ENCODE results near the gene PRPF18.

PRPF18 gene

DNA sequence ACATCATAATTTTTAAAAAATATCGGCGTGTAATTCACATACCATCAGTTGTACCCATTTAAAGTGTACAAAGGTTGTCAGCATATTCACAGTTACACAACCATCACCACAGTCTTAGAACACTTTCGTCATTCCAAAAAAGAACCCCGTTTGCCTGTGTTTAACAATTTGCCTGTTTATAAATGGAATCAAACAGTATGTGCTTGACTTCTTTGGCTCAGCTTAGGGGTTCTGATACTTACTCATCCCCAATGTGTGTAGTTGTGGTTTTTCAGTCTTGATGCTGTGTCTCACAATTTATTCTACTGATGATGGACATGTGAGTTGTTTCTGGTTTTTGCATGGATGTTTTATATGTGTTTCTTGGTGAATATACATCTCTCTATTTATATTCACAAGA is 50.0 kb downstream of the PRPF18 start:
- DNase-seq (ENCODE audit: low read depth), result no peak
- TF ChIP-seq, protein P1, sequence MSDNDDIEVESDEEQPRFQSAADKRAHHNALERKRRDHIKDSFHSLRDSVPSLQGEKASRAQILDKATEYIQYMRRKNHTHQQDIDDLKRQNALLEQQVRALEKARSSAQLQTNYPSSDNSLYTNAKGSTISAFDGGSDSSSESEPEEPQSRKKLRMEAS (IDR thresholded peaks at IDR 0.05; ENCODE audit: low read depth, low read length), result no peak
- TF ChIP-seq POLR2A (IDR thresholded peaks at IDR 0.05; ENCODE audit: extremely low read depth, insufficient read length) (no peak), MYC (IDR thresholded peaks at IDR 0.05; ENCODE audit: low read depth, low read length) (no peak)
- TF ChIP-seq, protein P2, sequence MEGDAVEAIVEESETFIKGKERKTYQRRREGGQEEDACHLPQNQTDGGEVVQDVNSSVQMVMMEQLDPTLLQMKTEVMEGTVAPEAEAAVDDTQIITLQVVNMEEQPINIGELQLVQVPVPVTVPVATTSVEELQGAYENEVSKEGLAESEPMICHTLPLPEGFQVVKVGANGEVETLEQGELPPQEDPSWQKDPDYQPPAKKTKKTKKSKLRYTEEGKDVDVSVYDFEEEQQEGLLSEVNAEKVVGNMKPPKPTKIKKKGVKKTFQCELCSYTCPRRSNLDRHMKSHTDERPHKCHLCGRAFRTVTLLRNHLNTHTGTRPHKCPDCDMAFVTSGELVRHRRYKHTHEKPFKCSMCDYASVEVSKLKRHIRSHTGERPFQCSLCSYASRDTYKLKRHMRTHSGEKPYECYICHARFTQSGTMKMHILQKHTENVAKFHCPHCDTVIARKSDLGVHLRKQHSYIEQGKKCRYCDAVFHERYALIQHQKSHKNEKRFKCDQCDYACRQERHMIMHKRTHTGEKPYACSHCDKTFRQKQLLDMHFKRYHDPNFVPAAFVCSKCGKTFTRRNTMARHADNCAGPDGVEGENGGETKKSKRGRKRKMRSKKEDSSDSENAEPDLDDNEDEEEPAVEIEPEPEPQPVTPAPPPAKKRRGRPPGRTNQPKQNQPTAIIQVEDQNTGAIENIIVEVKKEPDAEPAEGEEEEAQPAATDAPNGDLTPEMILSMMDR (IDR thresholded peaks at IDR 0.05; ENCODE audit: low read depth, low read length), result no peak
- H3K4me3 ChIP-seq (ENCODE audit: low read depth, low read length), result no peak overlapping the region

DNA sequence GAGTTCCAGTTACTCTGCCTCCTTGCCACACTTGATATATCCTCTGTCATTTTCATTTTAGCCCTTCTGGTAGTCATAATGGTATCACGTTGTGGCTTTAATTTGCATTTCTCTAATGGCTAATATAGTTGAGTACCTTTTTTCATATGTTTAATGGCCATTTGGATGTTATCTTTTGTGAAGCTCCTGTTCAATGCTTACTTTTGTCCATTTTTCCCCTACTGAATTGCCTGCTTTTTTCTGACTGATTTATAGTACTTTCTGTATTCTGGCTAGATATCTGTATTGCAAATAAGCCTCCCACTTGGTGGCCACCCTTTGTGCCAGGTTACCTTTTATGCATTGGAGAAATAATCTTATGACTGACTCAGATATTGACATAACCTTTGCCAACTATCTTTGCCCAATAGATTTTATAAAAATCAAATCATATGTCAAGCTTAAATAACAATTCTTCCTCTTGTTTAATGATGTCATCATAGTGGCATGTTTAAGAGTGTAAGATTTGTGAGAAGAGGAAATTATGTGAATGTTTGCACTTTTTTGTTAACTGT is 50.6 kb downstream of the PRPF18 start:
- TF ChIP-seq MYC (IDR thresholded peaks at IDR 0.05; ENCODE audit: low read depth, low read length) (no peak), POLR2A (IDR thresholded peaks at IDR 0.05; ENCODE audit: extremely low read depth, insufficient read length) (no peak)
- TF ChIP-seq, protein P2 (IDR thresholded peaks at IDR 0.05; ENCODE audit: low read depth, low read length), result no peak
- TF ChIP-seq, protein P1 (IDR thresholded peaks at IDR 0.05; ENCODE audit: low read depth, low read length), result no peak
- DNase-seq (ENCODE audit: low read depth), result no peak
- no peak overlapping the region for H3K4me3 ChIP-seq (ENCODE audit: low read depth, low read length)

DNA sequence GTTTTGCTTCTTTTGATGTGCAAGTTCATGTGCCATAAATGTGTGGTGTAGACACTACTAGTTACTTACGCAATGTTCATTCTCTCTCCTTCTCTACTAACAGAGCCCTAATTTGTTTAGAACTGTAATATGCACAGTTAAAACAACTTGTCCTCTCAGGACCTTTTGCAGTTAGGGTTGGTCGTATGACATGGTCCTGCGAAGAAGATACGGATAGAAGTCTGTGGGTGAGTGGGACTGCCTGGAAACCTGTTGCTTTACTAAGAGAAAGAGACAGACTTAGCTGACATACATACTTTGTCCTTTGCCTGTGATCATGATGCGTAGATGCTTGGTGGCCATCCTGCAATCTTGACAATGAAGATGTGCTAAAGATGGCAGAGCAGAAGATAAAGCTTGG is 51.1 kb downstream of the PRPF18 start:
- no peak for DNase-seq (ENCODE audit: low read depth)
- TF ChIP-seq POLR2A (IDR thresholded peaks at IDR 0.05; ENCODE audit: extremely low read depth, insufficient read length) (no peak), MYC (IDR thresholded peaks at IDR 0.05; ENCODE audit: low read depth, low read length) (no peak)
- TF ChIP-seq, protein P1 (IDR thresholded peaks at IDR 0.05; ENCODE audit: low read depth, low read length), result no peak
- TF ChIP-seq, protein P2 (IDR thresholded peaks at IDR 0.05; ENCODE audit: low read depth, low read length), result no peak
- no peak overlapping the region for H3K4me3 ChIP-seq (ENCODE audit: low read depth, low read length)

DNA sequence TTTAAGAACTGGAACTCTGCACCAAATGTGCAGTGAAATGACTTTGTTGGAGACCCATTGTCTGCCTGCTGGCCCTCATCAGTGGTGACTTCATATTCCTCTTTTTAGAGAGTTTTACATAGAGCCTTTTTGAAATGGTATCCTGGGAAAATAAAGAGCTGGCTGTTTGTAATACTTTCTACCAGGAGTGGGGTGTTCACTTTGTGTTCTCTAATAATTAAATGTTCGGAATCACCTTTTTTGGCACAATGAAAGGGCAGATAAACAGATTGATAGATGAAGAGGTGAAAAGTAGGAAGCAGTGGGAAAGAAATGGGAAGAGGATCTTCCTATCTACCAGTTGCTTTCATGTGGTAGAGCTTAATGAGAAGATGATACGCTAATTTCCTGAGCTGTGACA is 55.5 kb downstream of the PRPF18 start:
- no peak overlapping the region for H3K4me3 ChIP-seq (ENCODE audit: low read depth, low read length)
- TF ChIP-seq, protein P2 (IDR thresholded peaks at IDR 0.05; ENCODE audit: low read depth, low read length), result no peak
- TF ChIP-seq MYC (IDR thresholded peaks at IDR 0.05; ENCODE audit: low read depth, low read length) (no peak), POLR2A (IDR thresholded peaks at IDR 0.05; ENCODE audit: extremely low read depth, insufficient read length) (no peak)
- TF ChIP-seq, protein P1 (IDR thresholded peaks at IDR 0.05; ENCODE audit: low read depth, low read length), result no peak
- no peak for DNase-seq (ENCODE audit: low read depth)

DNA sequence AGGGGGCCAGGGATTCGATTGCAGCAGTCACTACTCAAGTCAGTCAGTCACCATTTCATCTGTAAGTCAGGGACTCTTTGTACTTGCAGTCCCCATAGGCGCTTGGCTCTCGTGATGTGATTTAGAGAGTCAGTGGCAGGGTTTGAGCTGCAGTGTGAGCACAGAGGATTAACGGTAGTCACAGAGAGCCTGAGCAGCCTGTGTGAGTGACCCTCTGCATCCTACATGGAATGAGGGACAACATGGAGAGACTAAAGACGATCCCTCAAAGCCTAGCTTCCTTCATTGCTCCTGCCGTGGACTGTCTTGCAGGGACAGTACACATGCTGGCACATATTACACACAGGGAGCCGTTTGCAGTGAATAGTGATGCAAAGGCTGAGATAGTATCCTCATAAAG is 56.3 kb downstream of the PRPF18 start:
- no peak for TF ChIP-seq POLR2A (IDR thresholded peaks at IDR 0.05; ENCODE audit: extremely low read depth, insufficient read length)
- TF ChIP-seq, protein P2 (IDR thresholded peaks at IDR 0.05; ENCODE audit: low read depth, low read length), result no peak
- DNase-seq (ENCODE audit: low read depth), result no peak
- H3K4me3 ChIP-seq (ENCODE audit: low read depth, low read length), result no peak overlapping the region

DNA sequence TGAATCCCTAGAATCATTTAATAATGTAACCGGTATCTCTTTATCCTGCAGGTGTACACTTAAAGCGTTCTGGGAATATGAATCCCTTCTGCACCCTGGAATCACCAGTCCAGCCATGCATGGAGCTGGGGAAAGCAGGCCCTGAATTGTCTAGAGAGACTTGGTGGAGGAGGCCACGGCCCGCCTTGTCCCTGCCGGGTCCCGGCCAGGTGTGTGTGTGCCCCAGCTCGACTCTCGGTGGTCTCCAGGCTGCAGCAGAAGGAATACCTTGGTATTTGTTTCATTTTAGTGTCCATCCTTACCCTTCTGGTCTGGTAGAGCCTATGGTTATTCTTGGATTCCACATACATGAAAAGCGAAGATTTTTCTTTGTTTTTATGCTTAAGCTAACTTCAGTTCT is 58.1 kb downstream of the PRPF18 start:
- no peak for DNase-seq (ENCODE audit: low read depth)
- TF ChIP-seq MYC (IDR thresholded peaks at IDR 0.05; ENCODE audit: low read depth, low read length), result no peak
- TF ChIP-seq, protein P2 (IDR thresholded peaks at IDR 0.05; ENCODE audit: low read depth, low read length), result no peak
- H3K4me3 ChIP-seq (ENCODE audit: low read depth, low read length), result no peak overlapping the region
